ENCODE measurements around the gene ZNF224.

Gene ZNF224

GRCh38 chr19:44076325-44076724, 17.8 kb upstream of the ZNF224 start (continued):
- TF ChIP-seq ZNF70 (CRISPR knock-in tag; IDR thresholded peaks at IDR 0.05), result no peak
- TF ChIP-seq, protein P1, sequence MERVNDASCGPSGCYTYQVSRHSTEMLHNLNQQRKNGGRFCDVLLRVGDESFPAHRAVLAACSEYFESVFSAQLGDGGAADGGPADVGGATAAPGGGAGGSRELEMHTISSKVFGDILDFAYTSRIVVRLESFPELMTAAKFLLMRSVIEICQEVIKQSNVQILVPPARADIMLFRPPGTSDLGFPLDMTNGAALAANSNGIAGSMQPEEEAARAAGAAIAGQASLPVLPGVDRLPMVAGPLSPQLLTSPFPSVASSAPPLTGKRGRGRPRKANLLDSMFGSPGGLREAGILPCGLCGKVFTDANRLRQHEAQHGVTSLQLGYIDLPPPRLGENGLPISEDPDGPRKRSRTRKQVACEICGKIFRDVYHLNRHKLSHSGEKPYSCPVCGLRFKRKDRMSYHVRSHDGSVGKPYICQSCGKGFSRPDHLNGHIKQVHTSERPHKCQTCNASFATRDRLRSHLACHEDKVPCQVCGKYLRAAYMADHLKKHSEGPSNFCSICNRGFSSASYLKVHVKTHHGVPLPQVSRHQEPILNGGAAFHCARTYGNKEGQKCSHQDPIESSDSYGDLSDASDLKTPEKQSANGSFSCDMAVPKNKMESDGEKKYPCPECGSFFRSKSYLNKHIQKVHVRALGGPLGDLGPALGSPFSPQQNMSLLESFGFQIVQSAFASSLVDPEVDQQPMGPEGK (CRISPR knock-in tag; IDR thresholded peaks at IDR 0.05; ENCODE audit: borderline replicate concordance), result no peak

DNA sequence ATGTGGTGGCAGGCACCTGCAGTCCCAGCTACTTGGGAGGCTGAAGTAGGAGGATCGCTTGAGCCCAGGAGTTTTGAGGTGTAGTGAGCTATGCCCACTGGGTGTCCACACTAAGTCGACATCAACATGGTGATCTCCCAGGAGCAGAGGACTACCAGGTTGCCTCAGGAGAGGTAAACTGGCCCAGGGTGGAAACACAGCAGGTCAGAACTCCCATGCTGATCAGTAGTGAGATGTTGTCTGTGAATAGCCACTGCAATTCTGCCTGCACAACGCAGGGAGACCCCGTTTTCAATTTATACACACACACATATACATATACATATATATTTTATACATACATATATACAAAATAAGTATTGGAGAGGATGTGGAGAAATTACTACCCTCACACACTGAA, 2.1 kb upstream of the ZNF224 start:
- no peak for ATAC-seq
- TF ChIP-seq, protein P2, sequence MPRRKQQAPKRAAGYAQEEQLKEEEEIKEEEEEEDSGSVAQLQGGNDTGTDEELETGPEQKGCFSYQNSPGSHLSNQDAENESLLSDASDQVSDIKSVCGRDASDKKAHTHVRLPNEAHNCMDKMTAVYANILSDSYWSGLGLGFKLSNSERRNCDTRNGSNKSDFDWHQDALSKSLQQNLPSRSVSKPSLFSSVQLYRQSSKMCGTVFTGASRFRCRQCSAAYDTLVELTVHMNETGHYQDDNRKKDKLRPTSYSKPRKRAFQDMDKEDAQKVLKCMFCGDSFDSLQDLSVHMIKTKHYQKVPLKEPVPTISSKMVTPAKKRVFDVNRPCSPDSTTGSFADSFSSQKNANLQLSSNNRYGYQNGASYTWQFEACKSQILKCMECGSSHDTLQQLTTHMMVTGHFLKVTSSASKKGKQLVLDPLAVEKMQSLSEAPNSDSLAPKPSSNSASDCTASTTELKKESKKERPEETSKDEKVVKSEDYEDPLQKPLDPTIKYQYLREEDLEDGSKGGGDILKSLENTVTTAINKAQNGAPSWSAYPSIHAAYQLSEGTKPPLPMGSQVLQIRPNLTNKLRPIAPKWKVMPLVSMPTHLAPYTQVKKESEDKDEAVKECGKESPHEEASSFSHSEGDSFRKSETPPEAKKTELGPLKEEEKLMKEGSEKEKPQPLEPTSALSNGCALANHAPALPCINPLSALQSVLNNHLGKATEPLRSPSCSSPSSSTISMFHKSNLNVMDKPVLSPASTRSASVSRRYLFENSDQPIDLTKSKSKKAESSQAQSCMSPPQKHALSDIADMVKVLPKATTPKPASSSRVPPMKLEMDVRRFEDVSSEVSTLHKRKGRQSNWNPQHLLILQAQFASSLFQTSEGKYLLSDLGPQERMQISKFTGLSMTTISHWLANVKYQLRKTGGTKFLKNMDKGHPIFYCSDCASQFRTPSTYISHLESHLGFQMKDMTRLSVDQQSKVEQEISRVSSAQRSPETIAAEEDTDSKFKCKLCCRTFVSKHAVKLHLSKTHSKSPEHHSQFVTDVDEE (CRISPR knock-in tag; IDR thresholded peaks at IDR 0.05), result no peak
- no peak for TF ChIP-seq CREB5 (CRISPR knock-in tag; IDR thresholded peaks at IDR 0.05; ENCODE audit: low read depth)
- no peak for TF ChIP-seq ARNTL (CRISPR knock-in tag; IDR thresholded peaks at IDR 0.05; ENCODE audit: borderline replicate concordance, low read depth)
- TF ChIP-seq, protein P3, sequence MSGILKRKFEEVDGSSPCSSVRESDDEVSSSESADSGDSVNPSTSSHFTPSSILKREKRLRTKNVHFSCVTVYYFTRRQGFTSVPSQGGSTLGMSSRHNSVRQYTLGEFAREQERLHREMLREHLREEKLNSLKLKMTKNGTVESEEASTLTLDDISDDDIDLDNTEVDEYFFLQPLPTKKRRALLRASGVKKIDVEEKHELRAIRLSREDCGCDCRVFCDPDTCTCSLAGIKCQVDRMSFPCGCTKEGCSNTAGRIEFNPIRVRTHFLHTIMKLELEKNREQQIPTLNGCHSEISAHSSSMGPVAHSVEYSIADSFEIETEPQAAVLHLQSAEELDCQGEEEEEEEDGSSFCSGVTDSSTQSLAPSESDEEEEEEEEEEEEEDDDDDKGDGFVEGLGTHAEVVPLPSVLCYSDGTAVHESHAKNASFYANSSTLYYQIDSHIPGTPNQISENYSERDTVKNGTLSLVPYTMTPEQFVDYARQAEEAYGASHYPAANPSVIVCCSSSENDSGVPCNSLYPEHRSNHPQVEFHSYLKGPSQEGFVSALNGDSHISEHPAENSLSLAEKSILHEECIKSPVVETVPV (CRISPR knock-in tag; IDR thresholded peaks at IDR 0.05), result no peak
- no peak for TF ChIP-seq TOX (CRISPR knock-in tag; IDR thresholded peaks at IDR 0.05; ENCODE audit: borderline replicate concordance)

DNA sequence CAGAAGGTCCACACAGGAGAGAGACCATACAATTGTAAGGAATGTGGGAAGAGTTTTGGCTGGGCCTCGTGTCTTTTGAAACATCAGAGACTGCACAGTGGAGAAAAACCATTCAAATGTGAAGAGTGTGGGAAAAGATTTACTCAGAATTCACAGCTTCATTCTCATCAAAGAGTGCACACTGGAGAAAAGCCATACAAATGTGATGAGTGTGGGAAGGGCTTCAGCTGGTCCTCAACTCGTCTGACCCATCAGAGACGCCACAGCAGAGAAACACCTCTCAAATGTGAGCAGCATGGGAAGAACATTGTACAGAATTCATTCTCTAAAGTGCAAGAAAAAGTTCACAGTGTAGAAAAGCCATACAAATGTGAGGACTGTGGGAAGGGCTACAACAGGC, 13.6 kb downstream of the ZNF224 start:
- no peak for ATAC-seq
- TF ChIP-seq ZFP30 (CRISPR knock-in tag; IDR thresholded peaks at IDR 0.05), result no peak
- TF ChIP-seq ZNF565 (CRISPR knock-in tag; conservative IDR thresholded peaks at IDR 0.05; ENCODE audit: low read depth), result no peak
- TF ChIP-seq, protein P4, sequence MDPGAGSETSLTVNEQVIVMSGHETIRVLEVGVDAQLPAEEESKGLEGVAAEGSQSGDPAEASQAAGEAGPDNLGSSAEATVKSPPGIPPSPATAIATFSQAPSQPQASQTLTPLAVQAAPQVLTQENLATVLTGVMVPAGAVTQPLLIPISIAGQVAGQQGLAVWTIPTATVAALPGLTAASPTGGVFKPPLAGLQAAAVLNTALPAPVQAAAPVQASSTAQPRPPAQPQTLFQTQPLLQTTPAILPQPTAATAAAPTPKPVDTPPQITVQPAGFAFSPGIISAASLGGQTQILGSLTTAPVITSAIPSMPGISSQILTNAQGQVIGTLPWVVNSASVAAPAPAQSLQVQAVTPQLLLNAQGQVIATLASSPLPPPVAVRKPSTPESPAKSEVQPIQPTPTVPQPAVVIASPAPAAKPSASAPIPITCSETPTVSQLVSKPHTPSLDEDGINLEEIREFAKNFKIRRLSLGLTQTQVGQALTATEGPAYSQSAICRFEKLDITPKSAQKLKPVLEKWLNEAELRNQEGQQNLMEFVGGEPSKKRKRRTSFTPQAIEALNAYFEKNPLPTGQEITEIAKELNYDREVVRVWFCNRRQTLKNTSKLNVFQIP (CRISPR knock-in tag; IDR thresholded peaks at IDR 0.05; ENCODE audit: borderline replicate concordance, low read depth), result no peak
- TF ChIP-seq TCF4 (CRISPR knock-in tag; IDR thresholded peaks at IDR 0.05; ENCODE audit: borderline replicate concordance), result no peak
- TF ChIP-seq, protein P3 (CRISPR knock-in tag; IDR thresholded peaks at IDR 0.05), result no peak

- no peak for ATAC-seq
- TF ChIP-seq RARB (CRISPR knock-in tag; IDR thresholded peaks at IDR 0.05), result no peak
- no peak for TF ChIP-seq ZNF8 (CRISPR knock-in tag; IDR thresholded peaks at IDR 0.05)
- TF ChIP-seq ISL1 (CRISPR knock-in tag; IDR thresholded peaks at IDR 0.05), result no peak
- no peak for TF ChIP-seq ESRRG (CRISPR knock-in tag; IDR thresholded peaks at IDR 0.05)
- no peak for TF ChIP-seq ZFP30 (CRISPR knock-in tag; IDR thresholded peaks at IDR 0.05)
- no peak for TF ChIP-seq SNAI2 (CRISPR knock-in tag; IDR thresholded peaks at IDR 0.05)
- TF ChIP-seq, protein P4 (CRISPR knock-in tag; IDR thresholded peaks at IDR 0.05; ENCODE audit: borderline replicate concordance, low read depth), result no peak
- TF ChIP-seq ZNF70 (CRISPR knock-in tag; IDR thresholded peaks at IDR 0.05), result no peak
- no peak for TF ChIP-seq CREB5 (CRISPR knock-in tag; IDR thresholded peaks at IDR 0.05; ENCODE audit: low read depth)
- TF ChIP-seq, protein P2 (CRISPR knock-in tag; IDR thresholded peaks at IDR 0.05), result no peak
- no peak for TF ChIP-seq ZNF565 (CRISPR knock-in tag; conservative IDR thresholded peaks at IDR 0.05; ENCODE audit: low read depth)
These were observed 15.3 kb downstream of the ZNF224 start for GRCh38 chr19:44109458-44109857.

Data from SK-N-SH treated with all-trans-retinoic acid at 6 μM for 48 hours (cell line).